Coronary artery (tissue), 2 donors: ENCODE measurements around the gene ATP4A.

ENCODE experiments used
- DNase-seq: peaks from one replicate; pipeline ENCODE4 v3.0.0-alpha.2; 2017; ENCODE audit warnings: low spot score
- H3K27ac ChIP-seq, 2 donors: fragments of 200-600 bp; sonication (generic); one replicate each; pipeline ENCODE4 v1.5.1; 2016 to 2019
- H3K4me3 ChIP-seq: fragments of 200-600 bp; sonication (generic); 2 replicates; pipeline ENCODE4 v1.5.1; 2016; ENCODE audit warnings: mild to moderate bottlenecking, moderate library complexity
- CTCF ChIP-seq: fragments of 200-600 bp; sonication (generic); IDR thresholded peaks from one replicate; pipeline ENCODE4 v1.5.1; 2019; ENCODE audit warnings: antibody characterized with exemption

The ATP4A gene

DNA sequence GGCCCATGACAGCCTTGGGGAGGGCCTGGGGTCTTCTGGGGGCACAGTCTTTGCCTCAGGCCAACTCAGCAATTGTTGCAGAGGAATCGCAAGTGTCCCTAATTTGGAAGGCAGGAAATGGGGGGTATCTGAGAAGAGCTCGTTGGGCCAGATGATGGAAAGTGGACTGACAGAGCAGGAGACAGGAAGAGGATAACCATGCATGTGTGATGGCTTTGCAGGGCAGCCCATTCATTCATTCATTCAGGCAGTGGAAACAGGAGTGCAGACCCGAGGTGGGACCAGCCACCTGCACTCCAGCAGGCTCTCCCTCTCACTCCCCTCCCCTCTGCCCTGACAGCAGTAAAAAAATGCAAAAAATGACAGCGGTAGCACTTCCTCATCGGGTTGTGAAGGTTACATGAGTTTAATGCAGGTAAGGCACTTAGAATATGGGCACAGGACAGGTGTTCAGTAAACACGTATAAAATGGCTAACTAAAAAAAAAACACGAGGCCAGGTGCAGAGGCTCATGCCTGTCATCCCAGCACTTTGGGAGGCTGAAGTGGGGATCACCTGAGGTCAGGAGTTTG lies 23.0 kb downstream of the ATP4A start:
- Histone ChIP-seq H3K27ac (no peak overlapping the region), H3K4me3 (no peak overlapping the region)
- TF ChIP-seq CTCF: no peak
- no peak for DNase-seq

DNA sequence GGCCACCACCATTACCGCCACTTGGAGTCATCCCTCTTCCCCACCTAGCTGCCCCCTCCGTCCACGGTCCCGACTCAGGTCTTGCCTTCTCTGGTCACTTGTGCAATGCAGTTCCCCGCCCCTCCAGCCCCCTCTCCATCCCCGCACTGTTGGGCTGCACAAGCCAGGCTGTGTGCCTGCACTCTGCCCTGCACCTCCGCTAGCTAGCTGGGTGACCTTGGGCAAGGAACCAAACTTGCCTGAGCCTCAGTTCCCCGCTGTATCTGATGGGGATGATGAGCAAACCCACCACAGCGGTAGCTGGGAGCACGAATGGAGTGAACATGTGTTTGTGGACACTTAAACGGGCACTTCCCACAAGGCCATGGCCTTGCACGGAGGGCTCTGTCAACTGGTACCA lies 23.6 kb downstream of the ATP4A start:
- DNase-seq: no peak
- H3K27ac ChIP-seq: no peak overlapping the region
- no peak overlapping the region for H3K4me3 ChIP-seq
- no peak for TF ChIP-seq CTCF

- DNase-seq: no peak
- TF ChIP-seq CTCF: no peak
- no peak overlapping the region for H3K4me3 ChIP-seq
- H3K27ac ChIP-seq: no peak overlapping the region
These were observed 24.1 kb downstream of the ATP4A start for GRCh38 chr19:35539314-35539713.

- no peak for TF ChIP-seq CTCF
- H3K4me3 ChIP-seq: no peak overlapping the region
- H3K27ac ChIP-seq: no peak overlapping the region
- no peak for DNase-seq
These were observed 28.5 kb downstream of the ATP4A start for GRCh38 chr19:35534803-35535480.

- Histone ChIP-seq H3K4me3 (peak overlapping the region; percentile 28), H3K27ac (no peak overlapping the region)
- DNase-seq: no peak
- no peak for TF ChIP-seq CTCF
These were observed 29.6 kb downstream of the ATP4A start for GRCh38 chr19:35533822-35534392.

DNA sequence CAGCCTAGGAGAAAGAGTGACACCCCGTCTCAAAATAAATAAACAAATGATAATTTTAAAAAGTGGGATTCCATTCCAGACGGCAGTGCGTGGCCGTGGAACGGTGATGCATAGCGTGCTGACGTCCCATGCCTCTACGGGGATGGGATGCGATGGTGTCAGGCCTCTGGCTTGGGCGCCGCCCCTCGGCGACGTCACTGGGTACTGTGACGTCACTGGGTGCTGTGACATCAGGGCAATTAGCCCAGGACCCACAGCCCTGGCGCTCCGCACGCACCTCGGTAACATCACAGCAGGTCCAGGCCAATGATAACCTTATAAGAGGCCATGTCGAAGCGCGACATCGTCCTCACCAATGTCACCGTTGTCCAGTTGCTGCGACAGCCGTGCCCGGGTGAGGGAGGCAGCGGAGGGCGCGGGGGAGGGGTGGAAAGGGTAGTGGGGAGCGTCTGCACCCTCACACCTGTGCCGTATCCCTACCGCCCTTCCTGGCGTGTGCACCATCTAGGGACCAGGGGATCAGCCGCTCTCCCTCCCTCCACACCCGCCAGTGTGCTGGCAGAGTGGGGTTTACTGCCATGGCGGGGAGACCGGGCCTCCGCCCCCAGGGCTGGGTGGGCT lies 30.1 kb downstream of the ATP4A start, which contains the start of gene GAPDHS:
Gene GAPDHS, plus strand, starts transcription at position 256 of the 621 bp plus-strand sequence. Its CDS starts 72 bp downstream, at position 328.
- no peak for TF ChIP-seq CTCF
- no peak for DNase-seq
- Histone ChIP-seq H3K27ac (no peak within 1 kb of the TSS), H3K4me3 (peak within 1 kb of the TSS; percentile 28)
